Measurements from ENCODE around the gene C2orf80. TPM values are rescaled to one million over a fixed set of nuclear protein-coding genes. Genes with fewer than 3 reads are reported as not detected.

The C2orf80 gene
- total and polyA plus RNA-seq, 9 of the 15 experiments (the other 6 are each of a cell fraction or from before 2014, with no cell fraction given) = not detected

DNA sequence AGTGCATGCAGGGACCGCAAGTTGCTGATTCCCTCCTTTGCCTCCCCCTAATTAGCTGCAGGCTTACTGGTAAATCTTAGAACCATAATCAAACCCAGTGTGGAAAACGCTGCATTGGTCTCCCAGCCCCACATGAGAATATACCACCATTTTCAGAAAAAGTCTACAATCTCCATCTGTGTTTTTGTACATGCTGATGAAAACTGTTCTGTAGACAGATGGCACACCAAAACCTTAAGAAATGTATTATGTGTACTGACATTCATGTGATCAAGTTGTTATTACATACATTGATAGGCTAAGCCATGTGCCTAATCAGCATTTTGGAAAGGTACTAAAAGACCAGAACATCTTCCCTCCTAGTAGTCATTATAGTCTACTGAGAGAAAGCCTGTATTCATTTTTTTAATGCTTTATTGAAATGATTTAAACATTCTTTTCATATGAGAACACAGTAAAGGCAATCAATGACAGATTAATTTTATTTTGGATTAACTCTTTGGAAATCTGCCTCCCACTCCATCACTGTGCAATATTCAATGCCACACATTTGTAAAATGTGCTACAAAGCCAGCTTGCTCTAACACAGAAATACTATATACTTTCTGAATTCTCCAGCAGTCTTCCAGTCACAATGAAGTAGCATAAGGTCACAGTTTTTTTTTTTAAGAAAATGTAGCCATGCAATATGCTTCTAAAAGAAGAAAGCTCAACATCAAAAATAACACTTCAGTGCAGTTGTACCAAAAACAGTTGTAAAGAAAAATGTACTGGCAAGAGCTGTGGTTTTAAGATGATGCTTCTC is 24.7 kb downstream of the C2orf80 start:
- intact Hi-C loops (cut with micrococcal nuclease) = no loop called here
- in situ Hi-C loops (cut with MboI) = no loop called here
- no peaks in the 10 kb centered on the region for H3K9me1 ChIP-seq (ENCODE audit: control insufficient read depth, insufficient read depth, low read length)
- H3K79me2 ChIP-seq (ENCODE audit: control insufficient read depth, insufficient read depth, low read length) = no peaks in the 10 kb centered on the region
- no peaks in the 10 kb centered on the region for H4K20me1 ChIP-seq (replicated peaks; ENCODE audit: control insufficient read depth, insufficient read depth, low read length)
- ATAC-seq (no peak), DNase-seq (ENCODE audit: extremely low read depth in 1 of 4, low spot score in 3 of 4) (no peak), FAIRE-seq (no peak)
- H3K27me3 ChIP-seq (ENCODE audit: control insufficient read depth in 2 of 2, insufficient read depth in 2 of 2, low read length in 2 of 2) = no peaks in the 10 kb centered on the region
- no peaks in the 10 kb centered on the region for H3K36me3 ChIP-seq (ENCODE audit: control insufficient read depth, insufficient read depth, low read length)
- H3K27ac ChIP-seq (ENCODE audit: extremely low read depth, low read depth, low read length) = no peak overlapping the region
- BruUV-seq (replicated peaks) = no TSS peak
- no peaks in the 10 kb centered on the region for H3K9me3 ChIP-seq (replicated peaks; ENCODE audit: control insufficient read depth, insufficient read depth, low read depth, low read length)
- no peak overlapping the region for H3K4me2 ChIP-seq (ENCODE audit: insufficient read depth, low read length)
- POLR2A ChIA-PET = interaction anchor here (0.6 kb wide), 2 partner anchors 19 to 179 kb away, joined by 3 read pairs; partner anchors contain the start of gene CRYGB
- CTCF ChIA-PET (ENCODE audit: low intra/inter-chr PET ratio) = no interaction called here
- H3K9ac ChIP-seq (ENCODE audit: insufficient read depth in 1 of 2, low read depth in 2 of 2, low read length in 2 of 2) = no peak overlapping the region
- 0% methylated on average over 1 of the region's 2 CpGs for WGBS (ENCODE audit: insufficient coverage, low coverage, missing lambda C conversion rate)
- H3K4me1 ChIP-seq (replicated peaks in 1 of 2; ENCODE audit: control insufficient read depth in 2 of 2, insufficient read depth in 2 of 2, low read length in 2 of 2) = no peaks in the 10 kb centered on the region; a peak in 1 of 5 replicates
- TF ChIP-seq C11orf30 (IDR thresholded peaks at IDR 0.05; ENCODE audit: low read depth) = peak; percentile 38; the same call in 1 of the 2 replicates
- TF ChIP-seq KDM1A (IDR thresholded peaks at IDR 0.05) = no peak
- peak; percentile 56 for TF ChIP-seq ZNF316 (IDR thresholded peaks at IDR 0.05)
- H3K4me3 ChIP-seq = no peak overlapping the region
- H2AFZ ChIP-seq (ENCODE audit: low read depth, low read length) = peak overlapping the region; percentile 50; the same call in 1 of the 2 replicates

DNA sequence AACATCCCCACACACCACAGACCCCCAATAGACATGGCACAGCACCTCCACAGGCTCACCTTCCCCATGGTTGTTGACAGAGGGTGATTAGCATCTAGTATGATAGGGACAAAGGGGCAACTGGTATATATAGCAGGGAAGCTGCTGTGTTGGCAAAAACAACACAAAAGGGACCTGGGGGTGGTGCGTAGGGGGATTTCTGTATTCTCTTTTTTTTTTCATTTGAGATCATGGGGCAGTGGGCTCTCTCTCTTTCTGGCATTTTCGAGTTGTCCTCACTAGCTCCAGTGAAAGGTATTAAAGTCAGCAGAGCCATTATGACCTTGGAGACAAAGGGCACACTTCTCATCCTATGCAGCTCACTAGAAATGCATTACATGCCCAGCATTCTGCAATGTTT is 26.3 kb downstream of the C2orf80 start, which contains the start of gene CRYGA:
Gene CRYGA (minus strand): TSS at position 101 of the 400 bp plus-strand sequence. CDS start 33 bp downstream, at position 68.
- in situ Hi-C loops (cut with MboI) = no loop called here
- intact Hi-C loops (cut with micrococcal nuclease) = no loop called here
- Histone ChIP-seq H2AFZ (ENCODE audit: low read depth, low read length) (peak within 1 kb of the TSS; percentile 50; the same call in 1 of the 2 replicates), H3K9ac (ENCODE audit: insufficient read depth in 1 of 2, low read depth in 2 of 2, low read length in 2 of 2) (no peak within 1 kb of the TSS), H3K9me1 (ENCODE audit: control insufficient read depth, insufficient read depth, low read length) (no peaks in the 10 kb centered on the region), H3K4me2 (ENCODE audit: insufficient read depth, low read length) (no peak within 1 kb of the TSS), H3K4me1 (replicated peaks in 1 of 2; ENCODE audit: control insufficient read depth in 2 of 2, insufficient read depth in 2 of 2, low read length in 2 of 2) (no peaks in the 10 kb centered on the region; a peak in 1 of 5 replicates), H4K20me1 (replicated peaks; ENCODE audit: control insufficient read depth, insufficient read depth, low read length) (no peaks in the 10 kb centered on the region), H3K79me2 (ENCODE audit: control insufficient read depth, insufficient read depth, low read length) (no peaks in the 10 kb centered on the region), H3K27ac (ENCODE audit: extremely low read depth, low read depth, low read length) (no peak within 1 kb of the TSS), H3K27me3 (ENCODE audit: control insufficient read depth in 2 of 2, insufficient read depth in 2 of 2, low read length in 2 of 2) (no peaks in the 10 kb centered on the region), H3K36me3 (ENCODE audit: control insufficient read depth, insufficient read depth, low read length) (no peaks in the 10 kb centered on the region), H3K4me3 (no peak within 1 kb of the TSS), H3K9me3 (replicated peaks; ENCODE audit: control insufficient read depth, insufficient read depth, low read depth, low read length) (no peaks in the 10 kb centered on the region)
- 20% methylated on average over 2 of the region's 2 CpGs for WGBS (ENCODE audit: insufficient coverage, low coverage, missing lambda C conversion rate)
- ChIA-PET CTCF (ENCODE audit: low intra/inter-chr PET ratio) (no interaction called here), POLR2A (no interaction called here)
- no peak for TF ChIP-seq TRIM24 (IDR thresholded peaks at IDR 0.05)
- no TSS peak for BruUV-seq (replicated peaks)
- no peak for FAIRE-seq
- ATAC-seq = no peak
- DNase-seq (ENCODE audit: extremely low read depth in 1 of 4, low spot score in 3 of 4) = no peak

All from K562 (cell line).